Measurements from ENCODE around the gene ATXN10.
"Not testable (repeated sequence)": the region's sequence is repeated elsewhere in the genome, so short reads cannot be mapped to it uniquely, and the experiment has no call there.

Gene ATXN10

GRCh38 chr22:45680932-45681700 is 9.5 kb downstream of the ATXN10 start:
- no peak for DNase-seq

- no peak for DNase-seq
These were observed 10.4 kb downstream of the ATXN10 start for GRCh38 chr22:45682064-45682463.

DNA sequence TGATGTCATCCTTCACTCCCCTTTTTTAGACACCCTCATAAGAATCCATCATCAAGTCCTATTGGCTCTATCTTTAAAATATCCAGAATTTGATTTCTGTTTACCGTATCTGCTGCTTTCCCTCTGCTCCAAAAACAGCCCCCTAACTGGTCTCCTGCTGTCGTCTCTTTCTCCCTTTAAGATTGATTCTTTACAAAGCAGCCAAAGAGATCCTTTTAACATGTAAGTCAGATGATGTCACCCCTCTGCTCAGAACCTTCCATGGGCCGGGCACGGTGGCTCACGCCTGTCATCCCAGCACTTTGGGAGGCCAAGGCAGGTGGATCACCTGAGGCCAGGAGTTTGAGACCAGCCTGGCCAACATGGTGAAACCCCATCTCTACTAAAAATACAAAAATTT is 11.1 kb downstream of the ATXN10 start:
- not testable (repeated sequence) for DNase-seq

DNA sequence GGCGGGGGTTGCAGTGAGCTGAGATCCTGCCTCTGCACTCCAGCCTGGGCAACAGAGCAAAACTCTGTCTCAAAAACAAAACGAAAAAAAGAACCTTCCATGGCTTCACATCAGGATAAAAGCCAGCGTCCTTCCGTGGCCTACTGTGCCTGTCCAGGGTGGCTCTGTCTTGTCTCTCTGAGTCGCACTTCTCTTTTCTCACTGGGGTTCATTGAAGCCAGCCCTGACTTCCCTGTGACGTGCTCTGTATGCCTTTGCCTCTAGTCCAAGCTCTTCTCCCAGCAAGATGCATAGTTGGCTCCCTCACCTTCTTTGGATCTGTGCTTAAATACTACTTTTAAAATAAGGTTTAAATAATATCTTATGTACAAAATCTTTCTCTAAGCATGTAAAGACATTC is 11.6 kb downstream of the ATXN10 start:
- no peak for DNase-seq

DNA sequence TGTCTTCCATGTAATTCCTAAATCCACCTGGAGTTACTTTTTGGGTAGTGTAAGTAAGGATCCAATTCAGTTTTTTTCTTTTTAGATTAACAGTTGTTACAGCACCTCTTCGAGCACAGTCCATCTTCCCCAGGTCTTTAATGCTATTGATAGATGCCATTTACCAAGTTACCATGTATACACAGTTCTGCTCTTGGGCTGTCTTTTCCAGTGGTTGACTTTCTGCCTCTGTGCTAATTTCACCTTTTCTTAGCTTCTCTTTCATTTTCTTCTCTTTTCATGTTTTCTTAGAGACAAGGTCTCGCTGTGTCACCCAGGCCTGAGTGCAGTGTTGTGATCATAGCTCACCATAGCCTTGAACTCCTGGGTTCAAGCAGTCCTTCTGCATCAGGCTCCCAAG is 12.0 kb downstream of the ATXN10 start:
- DNase-seq, result no peak

- no peak for DNase-seq
These were observed 12.5 kb downstream of the ATXN10 start for GRCh38 chr22:45684169-45684568.

DNA sequence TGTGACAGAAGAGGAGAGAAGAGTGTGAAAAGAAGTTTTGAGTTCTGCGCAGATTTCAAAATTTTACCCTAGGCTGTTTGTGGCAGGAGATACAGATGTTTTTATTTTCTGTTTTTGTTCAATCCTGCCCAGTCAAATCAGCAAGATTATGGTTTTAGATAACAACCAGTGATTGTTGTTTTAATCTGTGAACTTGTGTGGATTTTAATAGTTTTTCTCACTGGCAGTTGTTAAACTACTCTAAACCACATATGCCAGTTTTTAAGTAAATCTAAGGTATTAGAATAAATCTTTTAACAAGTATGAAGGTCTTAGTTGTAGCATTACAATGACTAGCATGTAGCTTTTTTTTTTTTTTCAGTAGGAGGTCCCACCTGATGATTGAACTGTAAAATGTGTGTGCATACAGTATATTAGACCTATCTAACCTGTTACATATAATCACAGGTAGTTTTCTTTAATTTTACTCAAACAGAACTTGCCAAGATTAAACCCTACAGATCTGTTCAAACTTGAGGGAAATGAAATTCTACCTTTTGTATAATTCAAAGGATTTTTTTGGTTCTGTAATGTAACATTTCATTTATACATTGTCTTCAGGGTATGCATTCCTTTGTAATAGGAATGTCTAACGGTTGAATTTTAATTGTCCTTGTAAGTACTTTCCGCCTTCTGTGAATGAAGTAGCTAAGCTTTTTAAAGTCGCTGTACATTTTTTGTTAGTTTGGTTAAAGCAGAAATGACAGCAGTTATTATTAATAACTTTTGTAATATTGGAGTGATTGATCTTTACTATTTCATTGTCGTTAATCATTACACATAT is 13.3 kb downstream of the ATXN10 start:
- DNase-seq, result no peak

GRCh38 chr22:45686004-45686403 is 14.4 kb downstream of the ATXN10 start:
- DNase-seq, result no peak

DNA sequence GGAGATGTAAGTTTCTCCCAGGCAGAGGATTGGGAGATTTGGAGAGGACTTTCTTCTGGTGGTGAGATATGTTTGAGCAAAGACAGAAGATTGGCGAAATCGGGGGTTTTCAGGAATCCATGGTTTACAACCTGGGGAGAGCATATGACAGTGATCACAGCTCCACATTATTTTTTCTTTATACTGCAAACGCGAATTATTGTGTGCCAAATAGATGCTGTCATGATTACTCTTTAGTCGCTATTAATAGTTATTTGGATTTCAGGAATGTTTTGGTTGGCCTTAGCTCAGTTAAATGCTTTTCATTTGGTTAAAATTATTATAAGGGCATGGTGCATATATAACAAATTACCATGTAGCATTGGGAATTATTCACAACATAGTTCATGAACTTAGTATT is 15.2 kb downstream of the ATXN10 start:
- DNase-seq, result no peak

- no peak for DNase-seq
These were observed 17.0 kb downstream of the ATXN10 start for GRCh38 chr22:45688600-45689080.

GRCh38 chr22:45689211-45689610 is 17.6 kb downstream of the ATXN10 start:
- no peak for DNase-seq

DNA sequence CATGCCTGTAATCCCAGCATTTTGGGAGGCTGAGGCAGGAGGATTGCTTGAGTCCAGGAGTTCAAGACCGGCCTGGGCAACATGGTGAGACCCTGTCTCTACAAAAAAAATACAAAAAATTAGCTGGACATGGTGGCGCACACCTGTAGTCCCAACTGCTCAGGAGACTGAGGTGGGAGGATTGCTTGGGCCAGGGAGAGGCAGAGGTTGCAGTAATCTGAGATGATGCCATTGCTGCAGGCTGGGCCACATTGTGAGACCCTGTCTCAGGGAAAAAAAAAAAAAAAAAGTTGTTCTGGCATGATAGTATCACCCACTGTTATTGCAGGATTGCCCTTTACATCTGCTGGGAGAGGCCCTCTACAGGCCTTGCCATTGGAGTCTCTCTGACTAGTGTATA is 18.4 kb downstream of the ATXN10 start:
- no peak for DNase-seq

DNA sequence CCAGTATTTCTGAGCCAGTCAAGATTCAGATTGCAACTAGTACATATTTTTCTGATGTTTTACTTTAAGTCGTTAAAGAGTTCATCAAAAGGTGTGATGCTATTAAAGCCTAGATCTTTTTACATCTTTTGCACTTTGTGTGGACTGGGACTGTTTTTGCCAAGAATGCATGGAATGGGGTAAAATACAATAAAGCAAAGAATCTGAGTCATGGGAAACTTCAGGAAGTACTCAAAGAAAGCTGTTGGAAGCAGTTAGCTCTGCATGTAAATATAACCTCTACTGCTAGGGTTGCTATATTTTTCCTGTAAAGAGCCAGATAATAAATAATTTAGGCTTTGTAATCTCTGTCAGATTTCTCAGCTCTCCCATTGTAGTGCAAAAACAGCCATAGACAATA is 20.9 kb downstream of the ATXN10 start:
- no peak for DNase-seq

- no peak for DNase-seq
These were observed 22.2 kb downstream of the ATXN10 start for GRCh38 chr22:45693835-45694234.

- no peak for DNase-seq
These were observed 24.6 kb downstream of the ATXN10 start for GRCh38 chr22:45696227-45696626.

DNA sequence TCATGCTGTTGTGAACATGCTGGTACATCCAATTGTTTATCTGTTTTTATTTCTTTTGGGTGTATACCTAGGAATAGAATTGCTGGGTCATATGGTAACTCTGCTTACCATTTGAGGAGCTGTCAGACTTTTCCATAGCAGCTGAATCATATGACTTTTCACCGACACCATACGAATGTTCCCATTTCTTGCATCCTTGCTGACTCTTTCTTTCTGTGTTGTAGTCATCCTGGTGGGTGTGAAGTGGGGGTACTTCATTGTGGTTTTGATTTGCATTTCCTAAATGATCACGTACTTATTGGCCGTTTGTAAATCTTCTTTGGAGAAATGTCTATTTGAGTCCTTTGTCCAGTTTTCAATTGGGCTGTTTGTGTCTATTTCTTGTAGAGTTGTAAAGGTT is 26.5 kb downstream of the ATXN10 start:
- DNase-seq, result no peak

DNA sequence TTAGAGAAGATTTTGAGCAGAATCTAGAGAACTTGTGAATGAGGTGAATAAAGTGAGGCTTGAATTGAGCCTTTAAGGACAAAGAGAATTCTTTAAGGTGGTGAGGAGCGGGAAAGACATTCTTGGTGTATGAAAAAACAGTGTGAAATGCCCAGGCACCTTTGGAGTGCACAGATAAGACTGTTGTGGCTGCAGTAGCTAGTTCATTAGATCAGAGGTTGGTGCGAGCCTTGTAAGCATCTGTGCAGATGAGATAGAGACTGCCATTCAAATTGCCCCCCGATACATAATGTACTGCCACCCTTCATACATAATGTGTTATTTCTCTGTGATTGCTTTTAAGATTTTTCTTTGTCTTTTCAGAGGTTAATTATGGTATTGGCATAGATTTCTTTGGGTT is 31.3 kb downstream of the ATXN10 start:
- no peak for DNase-seq

DNA sequence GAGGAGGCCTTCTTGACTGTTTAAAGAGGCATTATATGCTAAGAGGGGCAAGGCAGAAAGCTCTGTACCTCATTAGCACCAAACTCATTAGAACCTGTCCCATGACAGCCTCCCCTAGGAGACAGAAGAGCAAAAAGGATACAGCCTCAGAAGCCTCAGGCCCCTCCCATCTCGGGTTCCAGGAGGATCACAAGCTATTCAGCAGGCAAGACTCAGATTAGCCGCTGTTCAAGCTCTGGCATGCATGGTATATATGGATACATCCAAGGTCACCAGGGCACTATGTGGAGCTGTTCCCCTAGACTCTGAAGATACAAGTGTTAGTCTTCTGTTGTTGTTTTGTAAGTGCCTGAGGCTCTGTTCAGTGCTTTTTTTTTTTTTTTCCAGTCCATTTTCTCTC is 32.1 kb downstream of the ATXN10 start:
- DNase-seq, result no peak

DNA sequence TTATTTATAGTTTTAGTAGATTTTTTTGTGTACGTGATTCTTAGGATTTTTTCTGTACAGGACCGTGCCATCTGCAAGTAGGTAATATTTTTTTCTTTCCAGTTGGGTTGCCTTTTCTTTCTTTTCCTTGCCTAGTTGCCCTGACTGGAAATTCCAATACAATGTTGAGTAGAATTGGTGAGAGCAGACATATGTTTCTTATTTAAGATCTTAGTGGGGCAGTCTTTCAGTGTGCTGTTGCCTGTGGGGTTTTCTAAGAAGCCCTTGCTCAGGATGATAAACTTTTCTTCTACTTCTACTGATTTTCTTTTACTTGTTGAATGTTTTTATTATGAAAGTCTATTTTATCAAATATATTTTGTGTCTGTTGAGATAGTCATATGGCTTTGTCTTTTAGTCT is 33.0 kb downstream of the ATXN10 start:
- DNase-seq, result no peak

GRCh38 chr22:45707605-45708004 is 36.0 kb downstream of the ATXN10 start:
- DNase-seq, result no peak

DNA sequence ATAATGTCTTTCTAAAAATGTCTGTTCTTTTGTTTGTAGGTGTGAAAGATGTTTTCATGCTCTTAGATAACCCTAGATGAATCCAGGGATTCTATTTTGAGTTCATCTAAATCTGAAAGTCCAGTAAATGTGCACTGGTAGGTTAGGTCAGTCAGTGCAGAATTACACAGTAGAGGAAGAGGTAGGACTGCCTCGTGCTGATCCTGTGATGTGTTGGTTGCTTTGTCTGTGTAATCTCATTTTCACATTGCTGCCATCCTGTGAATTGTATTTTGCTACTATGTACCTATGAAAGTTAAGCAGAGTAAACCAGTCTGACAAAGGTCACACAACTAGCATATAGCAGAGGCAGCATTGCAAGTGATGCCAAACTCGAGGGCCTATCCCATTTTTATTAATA is 36.5 kb downstream of the ATXN10 start:
- DNase-seq, result no peak

DNA sequence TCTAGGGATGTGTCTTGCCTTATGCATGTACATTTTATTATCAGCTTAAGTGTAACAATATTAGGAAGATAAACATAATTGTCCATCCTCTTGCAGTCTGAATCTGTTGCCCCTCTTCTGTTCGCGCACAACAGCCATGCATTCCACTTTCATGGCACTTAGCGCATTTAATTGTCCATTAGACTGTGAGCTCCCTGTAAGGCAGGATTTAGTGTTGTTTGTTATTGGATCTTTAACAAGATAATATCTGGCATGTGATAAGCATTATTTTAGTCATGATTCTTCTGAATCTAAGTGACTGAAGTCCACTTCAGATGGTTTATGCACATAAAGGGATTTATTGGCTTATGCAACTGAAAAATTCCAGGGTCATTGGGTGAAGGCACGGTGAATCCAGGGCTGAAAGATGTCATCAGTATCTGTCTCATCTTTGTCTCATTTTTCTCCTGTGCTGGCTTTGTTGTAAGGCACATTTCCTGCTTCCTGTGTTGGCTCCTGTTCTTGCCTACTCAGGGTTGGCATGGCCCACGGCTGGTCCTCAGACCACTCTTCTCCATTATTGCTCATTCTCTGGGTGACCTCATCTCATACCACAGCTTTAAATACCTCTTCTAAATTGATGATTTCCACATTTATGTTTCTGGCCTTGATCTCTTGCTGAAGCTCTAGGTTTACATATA is 37.6 kb downstream of the ATXN10 start:
- DNase-seq, result no peak

GRCh38 chr22:45709866-45710265 is 38.2 kb downstream of the ATXN10 start:
- DNase-seq, result no peak

DNA sequence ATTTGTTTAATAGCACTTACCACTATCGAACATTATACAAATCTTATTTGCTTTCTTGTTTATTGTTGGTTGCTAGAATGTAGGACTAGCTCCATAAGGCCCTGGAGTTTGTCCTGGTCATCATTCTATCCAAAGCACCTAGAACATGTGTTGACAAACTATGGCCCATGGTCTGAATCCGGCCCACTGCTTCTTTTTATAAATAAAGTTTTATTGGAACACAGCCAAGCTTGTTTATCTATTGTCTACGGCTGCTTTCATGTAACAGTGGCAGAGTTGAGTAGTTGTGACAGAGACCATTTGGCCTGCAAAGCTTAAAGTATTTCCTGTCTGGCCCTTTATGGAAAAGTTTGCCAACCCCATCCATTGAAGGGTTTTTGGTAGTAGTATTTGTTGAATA is 38.8 kb downstream of the ATXN10 start:
- DNase-seq, result no peak

Measured in NCI-H446 treated with DMSO at 0.1 percent for 48 hours (cell line).